GM12878 (cell line): ENCODE results near the gene ADGB. TPM values are rescaled to one million over a fixed set of nuclear protein-coding genes. Genes with fewer than 3 reads are reported as not detected.

Experiments
- ATAC-seq: fragments of 200-7000 bp; cut with Tn5 transposase; 3 replicates; pipeline ENCODE4 v1.9.1; 2020; ENCODE audit warnings: mild to moderate bottlenecking, moderate library complexity
- BruUV-seq: library from RNA; stranded (reverse); fragments of 400-500 nt; replicated peaks from 2 replicates; lab custom pipeline; 2021; lab: Mats Ljungman, UMichigan
- CTCF ChIA-PET: fragments of 300-600 bp; sonication (Branson Sonifier 250); formaldehyde crosslinking; extraction: SDS; loops from one replicate; lab custom pipeline; 2021; ENCODE audit warnings: inconsistent platforms; lab: Yijun Ruan, JAX
- POLR2A ChIA-PET: fragments of 350-600 bp; formaldehyde crosslinking; extraction: SDS; loops from one replicate; lab custom pipeline; 2021; ENCODE audit warnings: inconsistent platforms; lab: Charles Lee
- RAD21 ChIA-PET: fragments of 300-600 bp; sonication (Branson Sonifier 250); formaldehyde crosslinking; loops from one replicate; lab custom pipeline; 2023; ENCODE audit warnings: antibody characterized with exemption; ENCODE audit not compliant: unreplicated experiment; lab: Charles Lee
- SMC1A ChIA-PET: fragments of 300-600 bp; sonication (Branson Sonifier 250); formaldehyde crosslinking; loops from one replicate; lab custom pipeline; 2023; ENCODE audit not compliant: unreplicated experiment, uncharacterized antibody; lab: Charles Lee
- DNase-seq: peaks from one replicate; pipeline ENCODE4 v3.0.0-alpha.2; 2011; ENCODE audit warnings: low read depth, low spot score
- FAIRE-seq: peaks from 3 replicates; lab custom pipeline; 2011; peaks lifted over from hg19 to GRCh38; lab: Jason Lieb, UNC
- H2AFZ ChIP-seq: 2 replicates; pipeline ENCODE4 v1.6.0; 2011; ENCODE audit warnings: low read depth, low read length, control low read depth; ENCODE audit not compliant: control insufficient read depth
- H3K27ac ChIP-seq: 2 replicates; pipeline ENCODE4 v1.5.1; 2011; ENCODE audit warnings: control low read depth; ENCODE audit not compliant: control insufficient read depth, insufficient read depth
- H3K27me3 ChIP-seq, 2 experiments: replicated peaks in 1 of 2; 2 replicates each; pipeline versions ENCODE4 v1.6.0 to v1.6.1; 2011; ENCODE audit warnings: low read length in 1 of 2; ENCODE audit not compliant: control insufficient read depth in 2 of 2, insufficient read depth in 2 of 2
- H3K36me3 ChIP-seq, 2 experiments: 2 replicates each; pipeline ENCODE4 v1.5.1; 2011; ENCODE audit warnings: low read length in 1 of 2; ENCODE audit not compliant: control insufficient read depth in 2 of 2, insufficient read depth in 2 of 2
- H3K4me1 ChIP-seq: 2 replicates; pipeline ENCODE4 v1.6.1; 2011; ENCODE audit warnings: mild to moderate bottlenecking, low read length, moderate library complexity, mixed read lengths; ENCODE audit not compliant: control insufficient read depth, insufficient read depth
- H3K4me2 ChIP-seq: 2 replicates; pipeline ENCODE4 v1.6.0; 2011; ENCODE audit warnings: control low read depth; ENCODE audit not compliant: control insufficient read depth, insufficient read depth
- H3K4me3 ChIP-seq: fragments of 200-600 bp; sonication (generic); 2 replicates; pipeline ENCODE4 v1.5.1; 2016
- H3K79me2 ChIP-seq: 2 replicates; pipeline ENCODE4 v1.6.0; 2011; ENCODE audit warnings: low read length; ENCODE audit not compliant: control insufficient read depth, insufficient read depth
- H3K9ac ChIP-seq: 2 replicates; pipeline ENCODE4 v1.8.0; 2011; ENCODE audit warnings: low read length, control low read depth, mixed read lengths; ENCODE audit not compliant: control insufficient read depth, insufficient read depth
- H3K9me3 ChIP-seq: replicated peaks from 3 replicates; pipeline ENCODE4 v1.5.1; 2011; ENCODE audit warnings: mild to moderate bottlenecking, low read length; ENCODE audit not compliant: control insufficient read depth, insufficient read depth
- H4K20me1 ChIP-seq: 2 replicates; pipeline ENCODE4 v1.6.0; 2011; ENCODE audit not compliant: control insufficient read depth, insufficient read depth
- BCL11A ChIP-seq: IDR thresholded peaks from 2 replicates; pipeline ENCODE4 v1.6.1; 2011; ENCODE audit warnings: low read depth, low read length
- CHD2 ChIP-seq: IDR thresholded peaks from 2 replicates; pipeline ENCODE4 v1.6.1; 2011; ENCODE audit warnings: low read depth, low read length, improper control_type of control experiment, borderline replicate concordance
- HCFC1 ChIP-seq: fragments of 150-350 bp; IDR thresholded peaks from 2 replicates; pipeline ENCODE4 v1.6.1; 2014; ENCODE audit warnings: low read length
- JUND ChIP-seq: IDR thresholded peaks from 2 replicates; pipeline ENCODE4 v1.6.1; 2012; ENCODE audit warnings: low read depth, mild to moderate bottlenecking, low read length, improper control_type of control experiment, moderate library complexity
- MTA2 ChIP-seq: fragments of 450-650 bp; IDR thresholded peaks from 2 replicates; pipeline ENCODE4 v1.6.1; 2016; ENCODE audit warnings: low read depth, mild to moderate bottlenecking, moderate library complexity
- POLR2AphosphoS2 ChIP-seq: IDR thresholded peaks from 2 replicates; pipeline ENCODE4 v1.6.1; 2011; ENCODE audit warnings: low read depth, mild to moderate bottlenecking, low read length, improper control_type of control experiment, moderate library complexity
- RBBP5 ChIP-seq: fragments of 200-600 bp; sonication (generic); conservative IDR thresholded peaks from 2 replicates; pipeline ENCODE4 v1.6.1; 2016
- SREBF2 ChIP-seq: IDR thresholded peaks from 2 replicates; pipeline ENCODE4 v1.6.1; 2012; ENCODE audit warnings: mild to moderate bottlenecking, low read length
- STAT3 ChIP-seq: IDR thresholded peaks from 2 replicates; pipeline ENCODE4 v1.6.1; 2011; ENCODE audit warnings: low read depth, low read length, improper control_type of control experiment
- WGBS: methylation state at CpG from one replicate; pipeline ENCODE4 v1.1.6; 2016; ENCODE audit warnings: low lambda C conversion rate; ENCODE audit not compliant: insufficient replicate concordance, insufficient coverage; ENCODE audit errors: missing lambda C conversion rate; 5-methylcytosine and 5-hydroxymethylcytosine counted together
- in situ Hi-C: fragments of 300-500 bp; cut with MboI; formaldehyde crosslinking; loops from 9 replicates; pipeline ENCODE4 v1.14.3; 2018; ENCODE audit warnings: mixed read lengths
- intact Hi-C: fragments of 100-400 bp; cut with micrococcal nuclease; formaldehyde crosslinking; loops from one replicate; pipeline ENCODE4 v1.14.2; 2022; ENCODE audit not compliant: unreplicated experiment
- polyA plus RNA-seq, 11 experiments: library from polyadenylated mRNA; depleted of rRNA in 4 of 11; unstranded in 6 of 11; stranded (reverse) in 5 of 11; fragments of >200 nt; fragmentation: Nextera tagmentation in 4 of 11; fragmentation: Illumina TruSeq in 1 of 11; extraction: Ambion mirVana in 4 of 11; extraction: Trizol in 1 of 11; gene quantifications; 1 replicate in 1 of 11; 2 replicates in 10 of 11; pipeline versions ENCODE4 v1.2.1 to v1.2.3, GENCODE V29; 2011 to 2016; ENCODE audit warnings: inconsistent platforms in 2 of 11, missing spikeins in 2 of 11, low read depth in 1 of 11
- total RNA-seq, 4 experiments: library from RNA; depleted of rRNA in 3 of 4; stranded (reverse); fragments of >200 nt in 3 of 4; fragmentation: Illumina TruSeq in 1 of 4; extraction: Trizol in 1 of 4; gene quantifications; 2 replicates each; pipeline versions ENCODE4 v1.2.1 to v1.2.3, GENCODE V29; 2013 to 2021
- TF ChIP-seq, protein P1 (sequence below): fragments of 450-650 bp; IDR thresholded peaks from 2 replicates; pipeline ENCODE4 v1.6.1; 2017; ENCODE audit warnings: mild to moderate bottlenecking, moderate library complexity
- TF ChIP-seq, protein P2 (sequence below): fragments of 450-650 bp; conservative IDR thresholded peaks from 2 replicates; pipeline ENCODE4 v1.6.1; 2017; ENCODE audit warnings: mild to moderate bottlenecking, moderate library complexity
- TF ChIP-seq, protein P3 (sequence below): IDR thresholded peaks from 2 replicates; pipeline ENCODE4 v1.6.1; 2011; ENCODE audit warnings: low read depth, low read length, improper control_type of control experiment, borderline replicate concordance
- TF ChIP-seq, protein P4 (sequence below), 3 experiments: IDR thresholded peaks in 2 of 3; conservative IDR thresholded peaks in 1 of 3; 2 replicates each; pipeline ENCODE4 v1.5.1; 2011; ENCODE audit warnings: low read depth in 3 of 3, low read length in 3 of 3, mild to moderate bottlenecking in 3 of 3, control low read depth in 2 of 3, moderate library complexity in 2 of 3, inconsistent platforms in 1 of 3, mixed read lengths in 1 of 3; ENCODE audit not compliant: control insufficient read depth in 2 of 3, insufficient read depth in 1 of 3; ENCODE audit errors: extremely low read depth in 1 of 3

Gene ADGB
- total and polyA plus RNA-seq, 10 of the 15 experiments (the other 5 are each of a cell fraction or from before 2014, with no cell fraction given): not detected

DNA sequence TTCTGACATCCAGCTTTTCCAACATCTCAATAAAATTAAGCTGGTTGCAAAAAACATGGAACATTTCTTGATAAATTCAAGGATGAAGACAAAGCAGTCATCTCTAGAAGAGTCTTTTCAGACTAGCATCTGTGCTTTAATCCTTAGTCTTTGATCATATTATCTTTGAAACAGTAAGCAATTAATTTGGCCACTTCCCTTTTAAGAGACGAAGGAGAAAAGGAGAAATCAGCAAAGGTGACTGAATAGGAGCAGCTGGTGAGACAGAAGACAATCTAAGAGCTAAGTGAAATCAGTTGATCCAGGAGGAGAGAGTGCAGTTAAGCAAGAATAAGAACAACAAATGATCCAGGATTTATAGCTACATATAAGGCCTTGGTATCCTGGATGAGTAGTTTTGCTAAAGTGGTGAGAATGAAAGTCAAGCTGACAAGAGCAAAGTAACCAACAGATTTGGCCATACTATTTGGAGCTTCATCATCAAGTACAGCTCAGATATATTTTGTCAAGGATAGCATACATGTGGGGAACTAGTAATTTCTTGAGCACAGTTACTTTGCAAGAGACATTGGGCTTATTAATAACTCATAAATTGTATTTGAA, 215.5 kb downstream of the ADGB start:
- Histone ChIP-seq H3K9ac (no peak overlapping the region), H3K4me2 (no peak overlapping the region), H3K4me1 (no peaks in the 10 kb centered on the region), H3K27ac (no peak overlapping the region), H3K4me3 (no peak overlapping the region), H3K27me3 (no peaks in the 10 kb centered on the region), H3K79me2 (no peaks in the 10 kb centered on the region), H4K20me1 (no peaks in the 10 kb centered on the region), H3K9me3 (no peaks in the 10 kb centered on the region), H2AFZ (no peak overlapping the region), H3K36me3 (no peaks in the 10 kb centered on the region)
- TF ChIP-seq RBBP5 (no peak), POLR2AphosphoS2 (no peak), STAT3 (no peak), MTA2 (no peak), JUND (no peak), SREBF2 (no peak), CHD2 (no peak), HCFC1 (no peak), BCL11A (no peak)
- TF ChIP-seq, protein P1, sequence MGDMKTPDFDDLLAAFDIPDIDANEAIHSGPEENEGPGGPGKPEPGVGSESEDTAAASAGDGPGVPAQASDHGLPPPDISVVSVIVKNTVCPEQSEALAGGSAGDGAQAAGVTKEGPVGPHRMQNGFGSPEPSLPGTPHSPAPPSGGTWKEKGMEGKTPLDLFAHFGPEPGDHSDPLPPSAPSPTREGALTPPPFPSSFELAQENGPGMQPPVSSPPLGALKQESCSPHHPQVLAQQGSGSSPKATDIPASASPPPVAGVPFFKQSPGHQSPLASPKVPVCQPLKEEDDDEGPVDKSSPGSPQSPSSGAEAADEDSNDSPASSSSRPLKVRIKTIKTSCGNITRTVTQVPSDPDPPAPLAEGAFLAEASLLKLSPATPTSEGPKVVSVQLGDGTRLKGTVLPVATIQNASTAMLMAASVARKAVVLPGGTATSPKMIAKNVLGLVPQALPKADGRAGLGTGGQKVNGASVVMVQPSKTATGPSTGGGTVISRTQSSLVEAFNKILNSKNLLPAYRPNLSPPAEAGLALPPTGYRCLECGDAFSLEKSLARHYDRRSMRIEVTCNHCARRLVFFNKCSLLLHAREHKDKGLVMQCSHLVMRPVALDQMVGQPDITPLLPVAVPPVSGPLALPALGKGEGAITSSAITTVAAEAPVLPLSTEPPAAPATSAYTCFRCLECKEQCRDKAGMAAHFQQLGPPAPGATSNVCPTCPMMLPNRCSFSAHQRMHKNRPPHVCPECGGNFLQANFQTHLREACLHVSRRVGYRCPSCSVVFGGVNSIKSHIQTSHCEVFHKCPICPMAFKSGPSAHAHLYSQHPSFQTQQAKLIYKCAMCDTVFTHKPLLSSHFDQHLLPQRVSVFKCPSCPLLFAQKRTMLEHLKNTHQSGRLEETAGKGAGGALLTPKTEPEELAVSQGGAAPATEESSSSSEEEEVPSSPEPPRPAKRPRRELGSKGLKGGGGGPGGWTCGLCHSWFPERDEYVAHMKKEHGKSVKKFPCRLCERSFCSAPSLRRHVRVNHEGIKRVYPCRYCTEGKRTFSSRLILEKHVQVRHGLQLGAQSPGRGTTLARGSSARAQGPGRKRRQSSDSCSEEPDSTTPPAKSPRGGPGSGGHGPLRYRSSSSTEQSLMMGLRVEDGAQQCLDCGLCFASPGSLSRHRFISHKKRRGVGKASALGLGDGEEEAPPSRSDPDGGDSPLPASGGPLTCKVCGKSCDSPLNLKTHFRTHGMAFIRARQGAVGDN: no peak
- TF ChIP-seq, protein P2, sequence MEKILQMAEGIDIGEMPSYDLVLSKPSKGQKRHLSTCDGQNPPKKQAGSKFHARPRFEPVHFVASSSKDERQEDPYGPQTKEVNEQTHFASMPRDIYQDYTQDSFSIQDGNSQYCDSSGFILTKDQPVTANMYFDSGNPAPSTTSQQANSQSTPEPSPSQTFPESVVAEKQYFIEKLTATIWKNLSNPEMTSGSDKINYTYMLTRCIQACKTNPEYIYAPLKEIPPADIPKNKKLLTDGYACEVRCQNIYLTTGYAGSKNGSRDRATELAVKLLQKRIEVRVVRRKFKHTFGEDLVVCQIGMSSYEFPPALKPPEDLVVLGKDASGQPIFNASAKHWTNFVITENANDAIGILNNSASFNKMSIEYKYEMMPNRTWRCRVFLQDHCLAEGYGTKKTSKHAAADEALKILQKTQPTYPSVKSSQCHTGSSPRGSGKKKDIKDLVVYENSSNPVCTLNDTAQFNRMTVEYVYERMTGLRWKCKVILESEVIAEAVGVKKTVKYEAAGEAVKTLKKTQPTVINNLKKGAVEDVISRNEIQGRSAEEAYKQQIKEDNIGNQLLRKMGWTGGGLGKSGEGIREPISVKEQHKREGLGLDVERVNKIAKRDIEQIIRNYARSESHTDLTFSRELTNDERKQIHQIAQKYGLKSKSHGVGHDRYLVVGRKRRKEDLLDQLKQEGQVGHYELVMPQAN: no peak
- TF ChIP-seq, protein P3, sequence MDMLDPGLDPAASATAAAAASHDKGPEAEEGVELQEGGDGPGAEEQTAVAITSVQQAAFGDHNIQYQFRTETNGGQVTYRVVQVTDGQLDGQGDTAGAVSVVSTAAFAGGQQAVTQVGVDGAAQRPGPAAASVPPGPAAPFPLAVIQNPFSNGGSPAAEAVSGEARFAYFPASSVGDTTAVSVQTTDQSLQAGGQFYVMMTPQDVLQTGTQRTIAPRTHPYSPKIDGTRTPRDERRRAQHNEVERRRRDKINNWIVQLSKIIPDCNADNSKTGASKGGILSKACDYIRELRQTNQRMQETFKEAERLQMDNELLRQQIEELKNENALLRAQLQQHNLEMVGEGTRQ: no peak
- TF ChIP-seq, protein P4, sequence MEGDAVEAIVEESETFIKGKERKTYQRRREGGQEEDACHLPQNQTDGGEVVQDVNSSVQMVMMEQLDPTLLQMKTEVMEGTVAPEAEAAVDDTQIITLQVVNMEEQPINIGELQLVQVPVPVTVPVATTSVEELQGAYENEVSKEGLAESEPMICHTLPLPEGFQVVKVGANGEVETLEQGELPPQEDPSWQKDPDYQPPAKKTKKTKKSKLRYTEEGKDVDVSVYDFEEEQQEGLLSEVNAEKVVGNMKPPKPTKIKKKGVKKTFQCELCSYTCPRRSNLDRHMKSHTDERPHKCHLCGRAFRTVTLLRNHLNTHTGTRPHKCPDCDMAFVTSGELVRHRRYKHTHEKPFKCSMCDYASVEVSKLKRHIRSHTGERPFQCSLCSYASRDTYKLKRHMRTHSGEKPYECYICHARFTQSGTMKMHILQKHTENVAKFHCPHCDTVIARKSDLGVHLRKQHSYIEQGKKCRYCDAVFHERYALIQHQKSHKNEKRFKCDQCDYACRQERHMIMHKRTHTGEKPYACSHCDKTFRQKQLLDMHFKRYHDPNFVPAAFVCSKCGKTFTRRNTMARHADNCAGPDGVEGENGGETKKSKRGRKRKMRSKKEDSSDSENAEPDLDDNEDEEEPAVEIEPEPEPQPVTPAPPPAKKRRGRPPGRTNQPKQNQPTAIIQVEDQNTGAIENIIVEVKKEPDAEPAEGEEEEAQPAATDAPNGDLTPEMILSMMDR (IDR thresholded peaks at IDR 0.05 in 2 of 3, conservative IDR thresholded peaks at IDR 0.05 in 1 of 3; ENCODE audit: control insufficient read depth in 2 of 3, extremely low read depth in 1 of 3, insufficient read depth in 1 of 3, low read depth in 3 of 3, low read length in 3 of 3): no peak
- DNase-seq: no peak
- intact Hi-C loops: no loop called here
- no peak for ATAC-seq
- in situ Hi-C loops: no loop called here
- RAD21 ChIA-PET: no interaction called here
- POLR2A ChIA-PET: no interaction called here
- FAIRE-seq: no peak
- CTCF ChIA-PET: interaction anchor here (0.6 kb wide), 1 partner anchor 1391 kb away, joined by 3 read pairs; no protein-coding TSS in a partner anchor
- SMC1A ChIA-PET: interaction anchor here (1.4 kb wide), 1 partner anchor 11 kb away, joined by 4 read pairs; no protein-coding TSS in a partner anchor
- 0% methylated on average over 1 of the region's 1 CpG for WGBS
- no TSS peak for BruUV-seq
